Mesenchymal stem cell (in vitro differentiated cells and primary cell): Measurements from ENCODE around the gene BMERB1.
"Not testable (repeated sequence)": the region's sequence is repeated elsewhere in the genome, so short reads cannot be mapped to it uniquely, and the experiment has no call there.

ENCODE experiments used
- DNase-seq: peaks from one replicate; pipeline ENCODE4 v3.0.0-alpha.2; 2013
- H2AFZ ChIP-seq: one replicate; pipeline ENCODE4 v1.6.1; 2013; ENCODE audit warnings: low read depth, mild to moderate bottlenecking, control low read depth, inconsistent platforms, low read length, moderate library complexity
- H2AK5ac ChIP-seq: 2 replicates; pipeline ENCODE4 v1.6.1; 2013; ENCODE audit warnings: low read length, moderate library complexity, mild to moderate bottlenecking, inconsistent platforms; ENCODE audit not compliant: severe bottlenecking
- H2BK120ac ChIP-seq: one replicate; pipeline ENCODE4 v1.6.1; 2013; ENCODE audit warnings: low read depth, mild to moderate bottlenecking, inconsistent platforms, low read length, moderate library complexity
- H2BK12ac ChIP-seq, 2 experiments: one replicate each; pipeline ENCODE4 v1.6.1; 2013; ENCODE audit warnings: inconsistent platforms in 2 of 2, low read length in 2 of 2, mild to moderate bottlenecking in 2 of 2, moderate library complexity in 2 of 2, control low read depth in 1 of 2
- H2BK15ac ChIP-seq: one replicate; pipeline ENCODE4 v1.6.1; 2013; ENCODE audit warnings: mild to moderate bottlenecking, low read depth, inconsistent platforms; ENCODE audit not compliant: poor library complexity, severe bottlenecking
- H2BK5ac ChIP-seq: 2 replicates; pipeline ENCODE4 v1.6.1; 2013; ENCODE audit warnings: low read depth, mild to moderate bottlenecking, low read length, control low read depth, inconsistent platforms; ENCODE audit not compliant: poor library complexity, severe bottlenecking
- H3K14ac ChIP-seq, 2 experiments: one replicate each; pipeline ENCODE4 v1.6.1; 2013; ENCODE audit warnings: inconsistent platforms in 2 of 2, low read length in 2 of 2, control low read depth in 1 of 2, mild to moderate bottlenecking in 1 of 2, moderate library complexity in 1 of 2
- H3K18ac ChIP-seq, 2 experiments: one replicate each; pipeline ENCODE4 v1.6.1; 2013; ENCODE audit warnings: inconsistent platforms in 2 of 2, low read length in 2 of 2, control low read depth in 1 of 2, low read depth in 1 of 2, mild to moderate bottlenecking in 1 of 2
- H3K23ac ChIP-seq, 2 experiments: one replicate each; pipeline ENCODE4 v1.6.1; 2013; ENCODE audit warnings: inconsistent platforms in 2 of 2, low read length in 2 of 2, mild to moderate bottlenecking in 2 of 2, moderate library complexity in 2 of 2, control low read depth in 1 of 2
- H3K27ac ChIP-seq: 2 replicates; pipeline ENCODE4 v1.5.1; 2013; ENCODE audit warnings: mild to moderate bottlenecking, moderate library complexity, low read length, control low read depth, inconsistent platforms; ENCODE audit not compliant: poor library complexity, severe bottlenecking
- H3K27me3 ChIP-seq, 2 experiments: 2 replicates each; pipeline versions ENCODE4 v1.6.1 to v1.7.0; 2013; ENCODE audit warnings: low read length in 2 of 2, mild to moderate bottlenecking in 2 of 2, moderate library complexity in 2 of 2, control low read depth in 1 of 2, inconsistent platforms in 1 of 2; ENCODE audit not compliant: control insufficient read depth in 1 of 2, insufficient read depth in 1 of 2
- H3K36me3 ChIP-seq, 2 experiments: 2 replicates each; pipeline versions ENCODE4 v1.6.1 to v1.7.0; 2013; ENCODE audit warnings: low read length in 2 of 2, control low read depth in 1 of 2, inconsistent platforms in 1 of 2, low read depth in 1 of 2, mild to moderate bottlenecking in 1 of 2; ENCODE audit not compliant: insufficient read depth in 2 of 2, control insufficient read depth in 1 of 2
- H3K4ac ChIP-seq, 2 experiments: one replicate each; pipeline ENCODE4 v1.6.1; 2013; ENCODE audit warnings: inconsistent platforms in 2 of 2, low read length in 2 of 2, mild to moderate bottlenecking in 2 of 2, moderate library complexity in 2 of 2, control low read depth in 1 of 2, low read depth in 1 of 2
- H3K4me1 ChIP-seq: 2 replicates; pipeline ENCODE4 v1.6.1; 2013; ENCODE audit warnings: low read depth, low read length, control low read depth; ENCODE audit not compliant: control insufficient read depth, insufficient read depth
- H3K4me2 ChIP-seq: 2 replicates; pipeline ENCODE4 v1.6.1; 2013; ENCODE audit warnings: low read length, mild to moderate bottlenecking, inconsistent platforms; ENCODE audit not compliant: poor library complexity, severe bottlenecking
- H3K4me3 ChIP-seq, 2 experiments: 2 replicates each; pipeline versions ENCODE4 v1.5.1 to v1.7.0; 2013; ENCODE audit warnings: low read length in 2 of 2, mild to moderate bottlenecking in 2 of 2, control low read depth in 1 of 2, low read depth in 1 of 2; ENCODE audit not compliant: insufficient read depth in 1 of 2
- H3K79me1 ChIP-seq: replicated peaks from 2 replicates; pipeline ENCODE4 v1.6.1; 2013; ENCODE audit warnings: mild to moderate bottlenecking, control low read depth, low read length, inconsistent platforms; ENCODE audit not compliant: poor library complexity, severe bottlenecking
- H3K9ac ChIP-seq: 2 replicates; pipeline ENCODE4 v1.7.0; 2013; ENCODE audit warnings: mild to moderate bottlenecking, low read length, moderate library complexity
- H3K9me3 ChIP-seq: 2 replicates; pipeline ENCODE4 v1.7.0; 2013; ENCODE audit warnings: mild to moderate bottlenecking, low read length; ENCODE audit not compliant: control insufficient read depth
- H4K8ac ChIP-seq: one replicate; pipeline ENCODE4 v1.6.1; 2013; ENCODE audit warnings: inconsistent platforms, mild to moderate bottlenecking, low read length, moderate library complexity
- H4K91ac ChIP-seq: one replicate; pipeline ENCODE4 v1.6.1; 2013; ENCODE audit warnings: mild to moderate bottlenecking, low read length, inconsistent platforms
- WGBS: methylation state at CpG from one replicate; pipeline ENCODE4 v1.1.7; 2013; ENCODE audit warnings: mixed read lengths; 5-methylcytosine and 5-hydroxymethylcytosine counted together

BMERB1 gene

GRCh38 chr16:15476971-15477370 lies 42.6 kb downstream of the BMERB1 start:
- not testable (repeated sequence) for H3K27me3 ChIP-seq, H4K8ac ChIP-seq, H3K27ac ChIP-seq, H3K4me3 ChIP-seq, H3K14ac ChIP-seq, H3K9me3 ChIP-seq, H3K18ac ChIP-seq, H2AK5ac ChIP-seq, H3K4me1 ChIP-seq, H2BK15ac ChIP-seq, H3K9ac ChIP-seq, H2AFZ ChIP-seq, H2BK5ac ChIP-seq, H3K4me2 ChIP-seq, H2BK120ac ChIP-seq, H3K23ac ChIP-seq, H4K91ac ChIP-seq, H2BK12ac ChIP-seq, DNase-seq, H3K4ac ChIP-seq
- WGBS, result 100% methylated on average over 3 of the region's 4 CpGs
- H3K79me1 ChIP-seq, result peaks cover 23% of the 10 kb centered on the region
- H3K36me3 ChIP-seq, result peaks cover 11 to 25% of the 10 kb centered on the region in 2 experiments

DNA sequence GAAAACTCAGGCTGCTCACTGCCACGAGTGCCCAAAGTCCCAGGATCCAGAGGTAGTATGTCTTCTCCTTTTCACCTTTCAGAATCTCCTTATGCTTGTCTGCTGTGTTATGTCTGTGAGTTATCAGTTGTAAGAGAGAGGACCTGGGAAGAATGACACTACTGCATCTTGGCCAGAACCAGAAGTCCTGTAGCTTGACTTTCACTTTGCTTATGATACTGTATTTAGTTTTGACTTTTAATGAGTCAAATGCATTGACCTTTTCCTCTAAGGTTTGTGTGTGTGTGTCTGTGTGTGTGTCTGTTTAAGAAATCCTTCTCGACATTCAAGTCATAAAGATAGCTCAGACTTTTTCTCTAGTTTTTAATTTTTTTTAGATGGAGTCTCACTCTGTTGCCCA lies 43.4 kb downstream of the BMERB1 start:
- H4K91ac ChIP-seq, result no peak overlapping the region
- H3K23ac ChIP-seq, result no peak overlapping the region
- no peak overlapping the region for H3K4me3 ChIP-seq
- H2BK5ac ChIP-seq, result no peak overlapping the region
- H3K14ac ChIP-seq, result no peak overlapping the region
- no peak overlapping the region for H2BK120ac ChIP-seq
- H3K79me1 ChIP-seq, result peaks cover 23% of the 10 kb centered on the region
- no peak overlapping the region for H3K18ac ChIP-seq
- H3K27ac ChIP-seq, result no peak overlapping the region
- DNase-seq, result peak; percentile 42
- no peak overlapping the region for H3K9ac ChIP-seq
- H3K36me3 ChIP-seq, result peaks cover 11 to 26% of the 10 kb centered on the region in 2 experiments
- H2AFZ ChIP-seq, result no peak overlapping the region
- H3K4me1 ChIP-seq, result peaks cover 4% of the 10 kb centered on the region
- no peak overlapping the region for H2BK15ac ChIP-seq
- no peak overlapping the region for H4K8ac ChIP-seq
- H2AK5ac ChIP-seq, result no peak overlapping the region
- 83% methylated on average over 1 of the region's 2 CpGs for WGBS
- no peak overlapping the region for H3K4ac ChIP-seq
- no peaks in the 10 kb centered on the region for H3K27me3 ChIP-seq
- no peaks in the 10 kb centered on the region for H3K9me3 ChIP-seq
- no peak overlapping the region for H2BK12ac ChIP-seq
- no peak overlapping the region for H3K4me2 ChIP-seq

DNA sequence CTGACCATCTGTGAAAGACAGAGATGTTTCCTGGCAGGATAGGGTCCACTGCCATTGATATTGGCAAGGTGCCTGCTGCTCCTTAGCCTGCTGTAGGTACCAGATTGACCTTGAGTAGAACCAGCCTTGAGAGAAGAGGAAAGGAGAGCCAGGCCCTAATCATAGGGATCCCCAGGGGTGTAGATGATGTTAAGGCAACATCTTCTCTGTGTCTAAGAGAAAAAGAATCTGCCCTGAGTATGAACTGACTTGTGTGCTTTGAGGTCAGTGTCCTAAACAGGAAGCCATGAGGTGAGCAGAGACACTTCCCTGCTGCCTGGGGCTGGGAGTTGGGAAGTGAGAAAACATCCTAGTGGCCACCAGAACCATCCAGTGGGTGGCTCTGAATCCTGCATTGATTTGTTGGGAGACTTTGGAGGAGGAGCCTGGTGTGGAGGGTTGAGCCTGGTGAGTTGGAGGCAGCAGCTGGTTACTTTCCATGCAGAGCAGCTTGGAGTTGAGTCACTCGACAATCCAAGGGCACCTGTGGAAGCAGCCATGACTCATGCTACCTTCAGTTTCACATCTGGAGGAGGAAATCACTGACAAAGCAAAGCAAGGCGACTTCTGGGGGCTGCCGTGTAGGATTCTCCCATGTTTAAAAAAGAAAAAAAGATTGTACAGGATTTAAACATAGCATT lies 47.8 kb downstream of the BMERB1 start:
- Histone ChIP-seq H3K4me2 (no peak overlapping the region), H3K79me1 (peaks cover 15% of the 10 kb centered on the region), H3K4me3 (peak overlapping the region in 1 of 2 experiments; percentile 2), H3K27ac (peak overlapping the region; percentile 69), H3K4me1 (peaks cover 3% of the 10 kb centered on the region), H2BK15ac (no peak overlapping the region), H4K8ac (no peak overlapping the region), H3K23ac (no peak overlapping the region), H4K91ac (peak overlapping the region; percentile 25), H3K27me3 (no peaks in the 10 kb centered on the region), H3K9ac (no peak overlapping the region), H2AK5ac (peak overlapping the region; percentile 94), H3K9me3 (no peaks in the 10 kb centered on the region), H2BK5ac (no peak overlapping the region), H3K18ac (peak overlapping the region; percentile 58 to 88), H2BK12ac (peak overlapping the region in 1 of 2 experiments; percentile 87), H3K36me3 (peaks cover 0 to 35% of the 10 kb centered on the region in 2 experiments), H2BK120ac (no peak overlapping the region), H3K4ac (peak overlapping the region; percentile 35 to 42), H2AFZ (peak overlapping the region; percentile 53), H3K14ac (peak overlapping the region in 1 of 2 experiments; percentile 69)
- DNase-seq, result peak; percentile 99
- 23% methylated on average over 3 of the region's 3 CpGs for WGBS

- Histone ChIP-seq H3K9ac (no peak overlapping the region), H3K4me3 (peak overlapping the region in 1 of 2 experiments; percentile 2), H3K23ac (no peak overlapping the region), H2BK12ac (no peak overlapping the region), H4K91ac (no peak overlapping the region), H2AK5ac (no peak overlapping the region), H3K4me2 (no peak overlapping the region), H3K36me3 (peaks cover 0 to 35% of the 10 kb centered on the region in 2 experiments), H3K9me3 (no peaks in the 10 kb centered on the region), H3K18ac (no peak overlapping the region), H2BK120ac (no peak overlapping the region), H3K79me1 (peaks cover 17% of the 10 kb centered on the region), H3K4me1 (peaks cover 3% of the 10 kb centered on the region), H4K8ac (no peak overlapping the region), H3K27me3 (no peaks in the 10 kb centered on the region), H3K27ac (peak overlapping the region; percentile 46), H2BK15ac (no peak overlapping the region), H2BK5ac (no peak overlapping the region), H3K4ac (no peak overlapping the region), H2AFZ (no peak overlapping the region), H3K14ac (no peak overlapping the region)
- no peak for DNase-seq
- 99% methylated on average over 7 of the region's 7 CpGs for WGBS
These were observed 48.4 kb downstream of the BMERB1 start for GRCh38 chr16:15482748-15483298.
